Cortex of kidney (tissue), 1 donor: ENCODE data around the gene AK5.

Experiments used
- DNase-seq: peaks from one replicate; lab custom pipeline; 2025; lab: John Stamatoyannopoulos, UW

AK5 gene

GRCh38 chr1:77543822-77544448 lies 262.1 kb downstream of the AK5 start:
- DNase-seq: no peak

- no peak for DNase-seq
Measured at GRCh38 chr1:77544845-77545244, 263.0 kb downstream of the AK5 start.

DNA sequence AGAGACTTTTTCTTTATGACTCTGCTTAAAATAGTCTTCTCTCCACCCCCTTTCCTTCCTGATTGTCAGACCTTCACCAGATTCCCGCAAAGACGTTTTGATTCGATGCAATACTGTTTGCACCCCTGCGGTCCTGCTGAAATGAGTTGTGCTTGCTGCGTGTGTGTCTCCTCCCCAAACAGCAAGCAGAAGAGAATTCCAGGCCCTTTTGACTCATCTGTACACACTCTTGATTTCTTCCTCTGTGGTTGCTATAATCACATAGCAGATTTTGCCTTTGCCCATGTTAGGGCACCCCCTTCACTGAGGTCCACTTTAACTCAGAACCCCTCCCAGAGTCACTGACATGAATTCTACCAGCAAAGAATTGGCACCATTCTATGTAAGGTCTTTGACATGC lies 264.2 kb downstream of the AK5 start:
- no peak for DNase-seq

GRCh38 chr1:77546890-77547289 lies 265.1 kb downstream of the AK5 start:
- no peak for DNase-seq

DNA sequence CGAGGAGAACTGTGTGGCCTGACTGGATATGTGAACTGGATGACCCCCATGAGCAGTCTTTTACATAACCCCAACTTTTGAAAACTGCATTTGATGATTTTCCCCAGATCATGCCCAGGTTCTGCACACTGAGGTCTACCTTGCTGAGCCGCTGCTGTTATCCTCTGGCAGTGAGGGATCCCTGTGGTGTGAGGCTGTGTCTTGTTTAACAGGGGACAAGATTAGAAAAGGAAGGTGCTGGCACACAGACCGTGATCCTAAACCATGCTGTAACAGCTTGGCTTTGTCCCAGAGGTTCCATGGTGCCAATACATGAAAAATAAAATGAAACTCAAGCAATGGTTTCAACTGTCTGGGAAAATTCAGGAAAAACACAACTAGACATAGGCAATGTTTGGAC lies 266.5 kb downstream of the AK5 start:
- DNase-seq: no peak

GRCh38 chr1:77550135-77550534 lies 268.3 kb downstream of the AK5 start:
- no peak for DNase-seq

DNA sequence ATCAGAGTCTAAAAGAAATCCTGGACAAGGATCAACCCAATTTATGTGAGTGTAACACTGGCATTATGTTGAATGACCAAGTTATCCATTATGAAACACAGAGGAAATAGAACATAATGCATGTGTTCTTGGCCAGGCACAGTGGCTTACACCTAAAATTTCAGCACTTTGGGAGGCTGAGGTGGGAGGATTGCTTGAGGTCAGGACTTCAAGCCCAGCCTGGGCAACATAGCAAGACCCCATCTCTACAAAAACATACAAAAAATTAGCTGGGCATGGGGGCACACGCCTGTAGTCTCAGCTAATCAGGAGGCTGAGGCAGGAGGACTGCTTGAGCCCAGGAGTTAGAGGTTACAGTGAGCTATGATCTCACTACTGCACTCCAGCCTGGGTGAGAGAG lies 270.8 kb downstream of the AK5 start:
- DNase-seq: no peak

GRCh38 chr1:77553568-77554291 lies 271.9 kb downstream of the AK5 start:
- DNase-seq: no peak

- DNase-seq: no peak
Measured at GRCh38 chr1:77556045-77556444, 274.2 kb downstream of the AK5 start.

DNA sequence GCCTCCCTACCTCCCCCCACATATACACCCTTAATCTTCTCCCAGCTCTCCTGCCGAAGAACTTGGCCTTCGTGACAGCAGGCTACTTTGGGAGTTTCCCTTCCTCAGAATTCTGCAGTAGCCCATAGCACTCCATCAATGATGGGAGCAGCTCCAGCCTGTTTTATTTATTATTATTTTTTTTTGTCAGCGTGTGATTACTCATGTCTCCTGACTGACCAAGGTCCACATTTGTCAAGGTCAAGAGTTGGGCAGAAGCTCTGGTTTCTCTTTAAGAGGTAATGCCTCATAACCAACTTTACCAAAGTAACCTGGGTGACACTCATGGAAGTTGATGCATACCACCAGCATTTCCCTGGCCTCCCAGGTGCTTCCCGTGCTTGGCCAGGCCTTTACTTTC lies 275.2 kb downstream of the AK5 start:
- DNase-seq: no peak

DNA sequence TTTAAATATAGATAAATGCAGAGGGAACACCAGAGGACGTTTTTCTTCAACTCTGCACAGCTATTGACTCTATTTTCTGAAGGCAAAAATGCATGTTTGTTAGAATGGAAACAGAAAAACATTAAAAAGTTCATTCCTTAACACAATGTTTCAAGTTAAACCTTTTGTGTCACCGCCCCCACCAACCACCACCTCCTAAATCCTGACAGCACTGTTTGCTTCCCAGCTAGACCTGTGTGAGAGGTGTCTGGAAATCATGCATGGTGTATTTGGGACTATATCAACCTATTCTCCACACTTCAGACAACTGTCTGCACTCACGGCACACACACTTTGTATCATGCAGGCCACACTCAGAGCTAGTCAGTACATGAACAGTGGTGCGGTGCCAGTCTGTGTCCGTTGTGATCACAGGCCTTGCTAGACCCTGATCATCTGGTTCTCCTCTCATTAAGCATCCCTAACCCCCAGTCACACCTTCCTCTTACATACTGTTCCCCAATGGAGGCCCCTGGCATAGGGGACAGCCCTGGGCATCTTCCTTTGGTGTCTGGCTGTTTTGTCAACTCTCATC lies 276.9 kb downstream of the AK5 start:
- no peak for DNase-seq

- no peak for DNase-seq
Measured at GRCh38 chr1:77560741-77561140, 278.9 kb downstream of the AK5 start.

- no peak for DNase-seq
Measured at GRCh38 chr1:77562596-77563150, 280.9 kb downstream of the AK5 start.

DNA sequence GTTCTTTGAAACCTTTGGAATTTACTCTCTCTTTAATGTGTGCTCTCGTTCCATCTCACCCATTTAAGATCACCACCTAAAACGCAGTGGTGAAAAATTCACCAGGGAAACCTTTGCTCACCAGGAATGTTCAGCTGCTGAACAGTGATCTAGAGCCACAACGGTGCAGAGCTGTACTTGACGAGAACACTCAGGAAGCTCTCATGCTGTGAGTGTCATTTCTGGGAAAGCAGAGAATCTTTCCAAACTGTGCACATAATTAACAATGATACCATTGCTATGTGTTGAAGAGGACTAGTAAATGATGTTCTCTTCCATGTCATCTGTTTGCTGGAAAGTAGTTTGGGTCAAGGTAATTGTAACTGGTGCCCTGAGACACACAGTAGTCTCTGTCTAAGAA lies 283.5 kb downstream of the AK5 start:
- DNase-seq: no peak

- DNase-seq: no peak
Measured at GRCh38 chr1:77571642-77572041, 289.8 kb downstream of the AK5 start.

- DNase-seq: no peak
Measured at GRCh38 chr1:77579547-77579946, 297.7 kb downstream of the AK5 start.

DNA sequence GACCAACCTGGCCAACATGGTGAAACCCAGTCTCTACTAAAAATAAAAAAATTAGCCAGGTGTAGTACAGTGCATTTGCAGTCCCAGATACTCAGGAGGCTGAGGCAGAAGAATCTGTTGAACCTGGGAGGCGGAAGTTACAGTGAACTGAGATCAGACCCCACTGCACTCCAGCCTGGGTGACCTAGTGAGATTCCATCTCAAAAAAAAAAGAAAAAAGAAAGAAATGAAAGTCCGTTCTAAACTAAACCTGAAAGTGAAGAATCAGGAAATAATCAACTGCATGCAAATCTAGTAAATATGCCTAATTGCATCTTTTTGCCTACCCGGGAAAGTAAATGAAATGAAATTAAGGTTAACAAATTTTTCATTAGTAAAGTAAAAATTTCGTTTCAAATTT lies 301.1 kb downstream of the AK5 start:
- DNase-seq: no peak

DNA sequence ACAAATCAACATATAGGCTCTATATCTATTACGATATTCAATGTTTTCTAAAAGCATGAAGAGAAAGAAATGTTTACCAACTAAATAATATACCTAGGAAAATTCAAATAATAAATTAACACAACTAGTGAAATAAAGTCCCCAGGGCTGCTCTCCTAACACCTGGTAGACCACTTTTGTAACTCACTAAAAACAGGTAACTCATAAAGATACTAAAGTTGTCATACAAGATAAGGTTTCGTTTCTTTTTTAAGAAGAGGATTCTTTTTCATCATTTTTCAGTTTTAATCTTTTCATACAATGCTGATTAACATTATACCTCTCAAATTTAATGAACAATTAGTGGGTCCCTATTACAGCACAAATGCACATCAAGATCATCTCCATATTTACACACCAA lies 301.7 kb downstream of the AK5 start:
- no peak for DNase-seq

DNA sequence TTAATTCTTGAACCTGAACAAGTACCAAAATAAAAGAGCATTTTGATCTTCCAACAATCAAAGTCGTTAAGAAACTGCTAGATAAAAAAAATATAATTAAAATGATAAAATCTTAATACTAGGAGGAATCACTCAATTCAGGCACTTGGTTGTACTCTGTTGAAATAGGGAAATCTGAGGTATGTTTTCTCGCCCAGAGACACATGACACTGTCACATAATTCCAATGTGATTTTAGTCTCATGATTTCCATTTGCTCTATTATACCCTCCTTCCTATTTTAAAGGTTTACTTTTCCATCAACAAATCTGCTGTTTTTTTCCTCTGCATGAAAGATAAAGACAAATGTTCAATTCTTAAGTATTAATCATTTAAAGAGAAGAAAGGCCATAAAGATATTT lies 303.1 kb downstream of the AK5 start:
- DNase-seq: no peak

DNA sequence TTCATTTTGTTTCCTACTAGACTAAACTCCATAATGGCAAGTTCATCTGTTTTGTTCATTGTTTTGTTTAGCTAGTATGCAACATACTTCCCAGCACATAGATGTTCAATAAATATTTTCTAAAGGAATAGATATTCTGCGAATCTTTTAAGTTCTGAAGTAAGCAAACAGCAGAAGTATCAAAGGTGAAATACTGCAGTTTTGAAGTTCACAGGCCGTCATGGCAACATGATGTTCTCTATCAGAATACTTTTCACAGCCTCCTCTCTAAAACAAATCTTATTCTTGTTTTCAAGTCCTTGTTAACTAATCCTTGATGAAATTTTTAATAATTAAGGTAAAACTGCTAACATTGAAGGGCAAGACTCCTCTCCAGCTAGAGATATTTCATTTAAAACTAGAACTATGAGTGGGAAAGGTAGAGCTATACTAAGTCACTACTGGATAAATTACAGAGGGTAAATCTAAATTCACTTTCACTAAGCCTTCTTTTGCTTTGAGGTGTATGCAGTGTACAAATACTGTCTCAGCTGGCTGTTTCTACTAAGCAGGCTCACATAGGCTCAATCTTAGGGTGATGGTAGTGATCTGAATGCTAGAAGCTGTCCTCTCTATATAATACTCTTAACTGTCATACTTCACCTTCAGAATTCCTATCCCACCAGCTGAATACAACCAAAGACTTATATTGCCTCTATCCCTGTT lies 303.9 kb downstream of the AK5 start:
- DNase-seq: no peak

DNA sequence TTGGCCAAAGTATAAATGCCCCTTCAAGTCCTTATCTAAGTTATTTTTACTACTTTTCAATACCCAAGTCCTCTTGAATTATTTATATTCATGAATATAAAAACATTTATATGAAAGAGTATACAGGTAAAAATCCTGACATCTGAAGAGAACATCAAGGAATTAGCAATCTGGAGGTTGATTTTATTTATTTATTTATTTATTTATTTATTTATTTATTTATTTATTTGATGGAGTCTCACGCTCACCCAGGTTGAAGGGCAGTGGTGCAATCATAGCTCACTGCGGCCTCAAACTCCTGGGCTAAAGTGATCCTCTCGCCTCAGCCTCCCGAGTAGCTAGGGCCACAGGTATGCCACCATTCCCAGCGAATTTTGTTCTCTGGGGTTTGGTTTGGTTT lies 307.4 kb downstream of the AK5 start:
- DNase-seq: no peak

- no peak for DNase-seq
Measured at GRCh38 chr1:77590651-77591050, 308.8 kb downstream of the AK5 start.

DNA sequence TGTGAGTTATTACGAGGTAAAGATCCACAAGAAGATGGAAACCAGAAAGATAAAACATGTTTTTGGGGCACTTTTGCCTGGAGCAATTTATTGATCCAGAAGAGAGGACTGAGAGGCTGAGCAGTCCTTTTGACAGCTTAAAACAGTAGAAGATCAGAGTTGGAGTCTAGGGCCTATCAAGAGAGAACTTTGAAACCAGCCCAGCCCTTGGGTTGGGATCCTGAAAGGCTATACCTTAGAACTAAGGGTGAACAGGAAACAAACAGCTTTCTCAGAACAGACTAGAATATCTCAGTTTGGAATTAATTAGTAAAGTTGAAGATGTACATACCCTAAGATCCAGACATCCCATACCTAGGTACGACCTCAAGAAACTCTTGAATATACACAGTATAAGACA lies 311.1 kb downstream of the AK5 start:
- DNase-seq: no peak
